DND-41 (cell line): Measurements from ENCODE around the gene STK11IP.

ENCODE experiments used
- CTCF ChIP-seq: IDR thresholded peaks from 2 replicates; pipeline ENCODE4 v1.5.1; 2012; ENCODE audit warnings: borderline replicate concordance, low read length, moderate library complexity, mild to moderate bottlenecking; ENCODE audit not compliant: poor library complexity, severe bottlenecking; ENCODE audit errors: extremely low read depth
- EZH2 ChIP-seq: IDR thresholded peaks from 3 replicates; pipeline ENCODE4 v1.6.1; 2012; ENCODE audit warnings: borderline replicate concordance, low read depth, mild to moderate bottlenecking, moderate library complexity, low read length, inconsistent platforms; ENCODE audit not compliant: severe bottlenecking

GRCh38 chr2:219628235-219628985 lies 30.8 kb downstream of the STK11IP start:
- no peak for TF ChIP-seq CTCF
- no peak for TF ChIP-seq EZH2
